CD8-positive, alpha-beta memory T cell (primary cell): ENCODE results near the gene AJAP1. TPM values are rescaled to one million over a fixed set of nuclear protein-coding genes. Genes with fewer than 3 reads are reported as not detected.

Experiments
- CTCF ChIA-PET: fragments of 350-600 bp; sonication (Branson Sonifier 250); formaldehyde crosslinking; loops from one replicate; lab custom pipeline; 2021; ENCODE audit warnings: antibody characterized with exemption; lab: Charles Lee
- POLR2A ChIA-PET: fragments of 350-600 bp; sonication (Branson Sonifier 250); formaldehyde crosslinking; loops from one replicate; lab custom pipeline; 2021; ENCODE audit warnings: antibody characterized with exemption; lab: Charles Lee
- DNase-seq, 5 donors: peaks; one replicate each; pipeline versions ENCODE4 v3.0.0 to v3.0.0-alpha.2; 2020 to 2022; ENCODE audit warnings: mixed read lengths in 1 of 5
- H3K27ac ChIP-seq: one replicate; pipeline ENCODE4 v1.7.0; 2013; ENCODE audit warnings: low read depth, mild to moderate bottlenecking, low read length, moderate library complexity
- H3K27me3 ChIP-seq: 2 replicates; pipeline ENCODE4 v1.7.0; 2013; ENCODE audit warnings: low read length, mild to moderate bottlenecking; ENCODE audit not compliant: insufficient read depth, poor library complexity, severe bottlenecking
- H3K36me3 ChIP-seq: 2 replicates; pipeline ENCODE4 v1.7.0; 2013; ENCODE audit warnings: mild to moderate bottlenecking, low read length, moderate library complexity; ENCODE audit not compliant: insufficient read depth
- H3K4me1 ChIP-seq: 2 replicates; pipeline ENCODE4 v1.7.0; 2013; ENCODE audit warnings: mild to moderate bottlenecking, low read length, moderate library complexity; ENCODE audit not compliant: insufficient read depth
- H3K4me3 ChIP-seq: 2 replicates; pipeline ENCODE4 v1.7.0; 2013; ENCODE audit warnings: mild to moderate bottlenecking, low read length
- H3K9me3 ChIP-seq: 2 replicates; pipeline ENCODE4 v1.7.0; 2013; ENCODE audit warnings: mild to moderate bottlenecking, low read length
- H3K27ac Mint-ChIP-seq, 8 donors: one replicate each; pipeline ENCODE4 v1.8.0; 2020 to 2021; ENCODE audit warnings: mixed read lengths in 8 of 8, mild to moderate bottlenecking in 6 of 8, inconsistent platforms in 3 of 8, moderate library complexity in 3 of 8
- H3K27me3 Mint-ChIP-seq, 2 donors: one replicate each; pipeline ENCODE4 v1.8.0; 2020 to 2021; ENCODE audit warnings: mixed read lengths in 2 of 2, mild to moderate bottlenecking in 1 of 2, moderate library complexity in 1 of 2
- H3K36me3 Mint-ChIP-seq, 3 donors: one replicate each; pipeline ENCODE4 v1.8.0; 2020 to 2021; ENCODE audit warnings: mixed read lengths in 3 of 3, inconsistent platforms in 1 of 3, mild to moderate bottlenecking in 1 of 3
- H3K4me1 Mint-ChIP-seq, 3 donors: one replicate each; pipeline ENCODE4 v1.8.0; 2020 to 2021; ENCODE audit warnings: mixed read lengths in 3 of 3, inconsistent platforms in 1 of 3, mild to moderate bottlenecking in 1 of 3
- H3K4me3 Mint-ChIP-seq, 7 donors: one replicate each; pipeline ENCODE4 v1.8.0; 2020 to 2021; ENCODE audit warnings: mixed read lengths in 7 of 7, mild to moderate bottlenecking in 6 of 7, moderate library complexity in 4 of 7, inconsistent platforms in 2 of 7
- H3K9me3 Mint-ChIP-seq, 5 donors: one replicate each; pipeline ENCODE4 v1.8.0; 2020 to 2022; ENCODE audit warnings: mixed read lengths in 5 of 5, mild to moderate bottlenecking in 3 of 5, moderate library complexity in 2 of 5, inconsistent platforms in 1 of 5
- polyA plus RNA-seq: library from polyadenylated mRNA; unstranded; fragments of 300-500 nt; fragmentation: Illumina TruSeq; gene quantifications from one replicate; pipeline ENCODE4 v1.2.3, GENCODE V29; 2021
- total RNA-seq, 2 experiments: library from RNA; stranded (reverse); gene quantifications; one replicate each; pipeline ENCODE4 v1.2.3, GENCODE V29; 2021

Gene AJAP1
- total and polyA plus RNA-seq, 3 experiments from 2014 or later = not detected

GRCh38 chr1:4692437-4692836, 38.0 kb downstream of the AJAP1 start:
- CTCF ChIA-PET = no interaction called here
- H3K27me3 ChIP-seq = no peaks in the 10 kb centered on the region
- Mint-ChIP-seq H3K4me3 (no peak overlapping the region), H3K4me1 (no peaks in the 10 kb centered on the region), H3K9me3 (peaks cover 0 to 2% (median 0%) of the 10 kb centered on the region in 5 donors), H3K36me3 (no peaks in the 10 kb centered on the region), H3K27me3 (peaks cover 2% of the 10 kb centered on the region in 2 donors), H3K27ac (peak overlapping the region in 1 of 8 donors; percentile 83)
- POLR2A ChIA-PET = no interaction called here
- no peaks in the 10 kb centered on the region for H3K9me3 ChIP-seq
- no peaks in the 10 kb centered on the region for H3K36me3 ChIP-seq
- H3K27ac ChIP-seq = no peak overlapping the region
- no peak overlapping the region for H3K4me3 ChIP-seq
- no peaks in the 10 kb centered on the region for H3K4me1 ChIP-seq
- no peak for DNase-seq

- POLR2A ChIA-PET = no interaction called here
- Mint-ChIP-seq H3K27ac (no peak overlapping the region), H3K4me3 (no peak overlapping the region), H3K9me3 (peaks cover 0 to 2% (median 0%) of the 10 kb centered on the region in 5 donors), H3K36me3 (no peaks in the 10 kb centered on the region), H3K4me1 (no peaks in the 10 kb centered on the region), H3K27me3 (peaks cover 0 to 4% of the 10 kb centered on the region in 2 donors)
- no peak for DNase-seq
- no peaks in the 10 kb centered on the region for H3K36me3 ChIP-seq
- no peaks in the 10 kb centered on the region for H3K27me3 ChIP-seq
- H3K27ac ChIP-seq = no peak overlapping the region
- H3K4me1 ChIP-seq = no peaks in the 10 kb centered on the region
- H3K9me3 ChIP-seq = no peaks in the 10 kb centered on the region
- H3K4me3 ChIP-seq = no peak overlapping the region
- CTCF ChIA-PET = no interaction called here
These were observed 38.9 kb downstream of the AJAP1 start for GRCh38 chr1:4693331-4693730.

GRCh38 chr1:4693891-4694290, 39.5 kb downstream of the AJAP1 start:
- CTCF ChIA-PET = no interaction called here
- H3K36me3 ChIP-seq = no peaks in the 10 kb centered on the region
- Mint-ChIP-seq H3K27me3 (peaks cover 0 to 4% of the 10 kb centered on the region in 2 donors), H3K27ac (no peak overlapping the region), H3K9me3 (peaks cover 0 to 4% (median 0%) of the 10 kb centered on the region in 5 donors), H3K4me3 (no peak overlapping the region), H3K36me3 (no peaks in the 10 kb centered on the region), H3K4me1 (no peaks in the 10 kb centered on the region)
- H3K4me3 ChIP-seq = no peak overlapping the region
- DNase-seq = no peak
- no peaks in the 10 kb centered on the region for H3K4me1 ChIP-seq
- no peak overlapping the region for H3K27ac ChIP-seq
- POLR2A ChIA-PET = no interaction called here
- no peaks in the 10 kb centered on the region for H3K9me3 ChIP-seq
- no peaks in the 10 kb centered on the region for H3K27me3 ChIP-seq

- H3K27ac ChIP-seq = no peak overlapping the region
- Mint-ChIP-seq H3K27ac (no peak overlapping the region), H3K9me3 (peaks cover 0 to 4% (median 0%) of the 10 kb centered on the region in 5 donors), H3K27me3 (peaks cover 0 to 4% of the 10 kb centered on the region in 2 donors), H3K36me3 (no peaks in the 10 kb centered on the region), H3K4me3 (no peak overlapping the region), H3K4me1 (no peaks in the 10 kb centered on the region)
- no peaks in the 10 kb centered on the region for H3K27me3 ChIP-seq
- no peak overlapping the region for H3K4me3 ChIP-seq
- no peak for DNase-seq
- no peaks in the 10 kb centered on the region for H3K9me3 ChIP-seq
- no peaks in the 10 kb centered on the region for H3K36me3 ChIP-seq
- POLR2A ChIA-PET = no interaction called here
- H3K4me1 ChIP-seq = no peaks in the 10 kb centered on the region
- CTCF ChIA-PET = no interaction called here
These were observed 40.1 kb downstream of the AJAP1 start for GRCh38 chr1:4694492-4694891.

- CTCF ChIA-PET = no interaction called here
These were observed 40.8 kb downstream of the AJAP1 start for GRCh38 chr1:4695241-4695640.

GRCh38 chr1:4696161-4696745, 41.8 kb downstream of the AJAP1 start:
- H3K36me3 ChIP-seq = no peaks in the 10 kb centered on the region
- ChIA-PET POLR2A (no interaction called here), CTCF (no interaction called here)
- no peaks in the 10 kb centered on the region for H3K27me3 ChIP-seq
- peaks cover 3 to 4% of the 10 kb centered on the region in 2 donors for H3K27me3 Mint-ChIP-seq
- no peaks in the 10 kb centered on the region for H3K4me1 Mint-ChIP-seq
- no peak overlapping the region for H3K4me3 Mint-ChIP-seq
- peaks cover 0 to 2% (median 0%) of the 10 kb centered on the region in 5 donors for H3K9me3 Mint-ChIP-seq
- no peaks in the 10 kb centered on the region for H3K4me1 ChIP-seq
- no peaks in the 10 kb centered on the region for H3K36me3 Mint-ChIP-seq
- H3K27ac Mint-ChIP-seq = no peak overlapping the region
- H3K27ac ChIP-seq = no peak overlapping the region
- H3K9me3 ChIP-seq = no peaks in the 10 kb centered on the region
- H3K4me3 ChIP-seq = no peak overlapping the region
- DNase-seq = no peak

More at GRCh38 chr1:4695241-4695640, 40.8 kb downstream of the AJAP1 start:
- Histone ChIP-seq H3K4me3 (no peak overlapping the region), H3K27me3 (no peaks in the 10 kb centered on the region), H3K27ac (no peak overlapping the region), H3K9me3 (no peaks in the 10 kb centered on the region), H3K4me1 (no peaks in the 10 kb centered on the region), H3K36me3 (no peaks in the 10 kb centered on the region)
- Mint-ChIP-seq H3K4me3 (no peak overlapping the region), H3K27ac (no peak overlapping the region), H3K4me1 (no peaks in the 10 kb centered on the region), H3K36me3 (no peaks in the 10 kb centered on the region), H3K27me3 (peaks cover under 1 to 4% of the 10 kb centered on the region in 2 donors), H3K9me3 (peaks cover 0 to 4% (median 0%) of the 10 kb centered on the region in 5 donors)
- DNase-seq = no peak
- POLR2A ChIA-PET = no interaction called here

- H3K4me3 ChIP-seq = no peak overlapping the region
- Mint-ChIP-seq H3K27ac (no peak overlapping the region), H3K9me3 (peaks cover 0 to 2% (median 0%) of the 10 kb centered on the region in 5 donors), H3K4me3 (no peak overlapping the region), H3K4me1 (no peaks in the 10 kb centered on the region), H3K27me3 (peaks cover 3 to 4% of the 10 kb centered on the region in 2 donors), H3K36me3 (no peaks in the 10 kb centered on the region)
- H3K27ac ChIP-seq = no peak overlapping the region
- no peak for DNase-seq
- no peaks in the 10 kb centered on the region for H3K9me3 ChIP-seq
- no peaks in the 10 kb centered on the region for H3K27me3 ChIP-seq
- ChIA-PET POLR2A (no interaction called here), CTCF (no interaction called here)
- H3K4me1 ChIP-seq = no peaks in the 10 kb centered on the region
- no peaks in the 10 kb centered on the region for H3K36me3 ChIP-seq
These were observed 42.3 kb downstream of the AJAP1 start for GRCh38 chr1:4696753-4697152.

- H3K4me1 Mint-ChIP-seq = no peaks in the 10 kb centered on the region
- Histone ChIP-seq H3K27me3 (no peaks in the 10 kb centered on the region), H3K9me3 (no peaks in the 10 kb centered on the region), H3K4me3 (no peak overlapping the region), H3K4me1 (no peaks in the 10 kb centered on the region), H3K27ac (no peak overlapping the region), H3K36me3 (no peaks in the 10 kb centered on the region)
- H3K9me3 Mint-ChIP-seq = peaks cover 0 to 2% (median 0%) of the 10 kb centered on the region in 5 donors
- ChIA-PET POLR2A (no interaction called here), CTCF (no interaction called here)
- H3K4me3 Mint-ChIP-seq = no peak overlapping the region
- no peak overlapping the region for H3K27ac Mint-ChIP-seq
- H3K27me3 Mint-ChIP-seq = peaks cover 3 to 4% of the 10 kb centered on the region in 2 donors
- no peaks in the 10 kb centered on the region for H3K36me3 Mint-ChIP-seq
- DNase-seq = no peak
These were observed 43.4 kb downstream of the AJAP1 start for GRCh38 chr1:4697801-4698200.
